GM21390 (cell line): ENCODE data around the gene HYDIN.
"Not testable (repeated sequence)": the region's sequence is repeated elsewhere in the genome, so short reads cannot be mapped to it uniquely, and the experiment has no call there.

Source experiments
- ATAC-seq: cut with Tn5 transposase; IDR thresholded peaks from one replicate; pipeline ENCODE4 v1.9.1; 2021; ENCODE audit not compliant: unreplicated experiment

HYDIN gene

DNA sequence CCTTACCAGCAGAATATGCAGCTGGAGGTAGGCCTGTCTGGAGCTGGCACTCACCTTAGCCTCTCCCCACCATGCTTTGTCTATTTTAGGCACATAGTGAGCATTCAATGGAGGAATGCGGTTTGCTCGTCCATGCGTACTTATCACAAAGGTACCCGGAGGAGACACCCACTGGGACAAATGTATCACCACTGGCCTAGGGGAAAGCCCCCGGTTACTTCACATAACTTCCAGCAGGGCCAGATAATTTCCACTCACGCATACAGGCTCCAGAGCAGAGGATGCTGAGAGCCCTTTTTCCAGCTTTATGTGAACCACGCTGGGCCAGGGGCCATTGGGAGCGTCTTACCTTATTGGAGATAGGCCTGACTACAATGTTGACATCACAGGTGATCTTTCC is 348.2 kb downstream of the HYDIN start:
- not testable (repeated sequence) for ATAC-seq

DNA sequence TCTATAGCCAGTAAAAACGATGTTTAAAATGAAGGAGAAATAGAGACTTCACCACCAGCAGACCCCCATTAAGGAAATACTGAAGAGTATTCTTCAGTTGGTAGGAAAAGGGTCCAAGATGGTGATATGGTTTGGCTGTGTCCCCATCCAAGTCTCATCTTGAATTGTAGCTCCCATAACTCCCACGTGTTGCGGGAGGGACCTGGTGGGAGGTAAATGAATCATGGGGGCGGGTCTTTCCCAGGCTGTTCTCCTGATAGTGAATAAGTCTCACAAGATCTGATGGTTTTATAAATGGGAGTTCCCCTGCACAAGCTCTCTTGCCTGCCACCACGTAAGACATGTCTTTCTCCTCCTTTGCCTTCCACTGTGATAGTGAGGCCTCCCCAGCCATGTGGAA is 352.6 kb downstream of the HYDIN start:
- ATAC-seq, result not testable (repeated sequence)

DNA sequence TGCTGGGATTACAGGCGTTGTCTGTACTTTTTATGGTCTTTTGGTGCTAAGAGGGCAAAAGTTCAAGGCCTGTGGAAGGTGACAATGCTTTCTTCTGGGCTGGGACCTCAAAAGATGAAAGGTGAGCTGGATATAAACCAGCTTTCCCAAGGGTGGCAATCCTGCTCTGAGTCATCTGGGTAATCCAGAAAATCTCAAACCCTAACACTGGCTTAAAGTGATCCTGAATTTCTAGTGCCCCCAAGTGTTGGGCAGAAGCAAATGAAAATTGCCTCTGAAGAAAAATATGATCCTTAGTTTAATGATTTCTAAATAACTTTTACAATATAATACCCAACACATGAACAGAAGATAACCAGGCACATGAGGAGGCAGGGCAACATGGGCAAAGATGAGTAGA is 354.1 kb downstream of the HYDIN start:
- ATAC-seq, result not testable (repeated sequence)

DNA sequence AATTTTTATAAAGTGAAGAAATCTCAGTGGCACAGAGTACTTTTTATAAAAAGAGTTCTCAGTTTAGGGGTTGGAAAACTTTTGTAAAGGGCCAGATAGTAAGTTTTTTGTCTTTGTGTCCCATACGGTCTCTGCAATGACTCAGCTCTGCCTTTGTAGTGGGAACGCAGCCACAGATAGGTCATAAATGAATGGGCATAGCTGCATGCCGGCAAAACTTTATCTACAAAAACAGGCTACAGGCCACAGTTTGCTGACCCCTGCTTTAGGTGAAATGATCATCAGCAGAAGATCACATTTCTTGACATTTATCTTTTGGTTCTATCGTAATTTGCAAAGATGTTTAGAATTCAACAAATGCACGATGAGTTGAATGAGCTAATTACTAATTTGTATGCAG is 365.8 kb downstream of the HYDIN start:
- not testable (repeated sequence) for ATAC-seq

DNA sequence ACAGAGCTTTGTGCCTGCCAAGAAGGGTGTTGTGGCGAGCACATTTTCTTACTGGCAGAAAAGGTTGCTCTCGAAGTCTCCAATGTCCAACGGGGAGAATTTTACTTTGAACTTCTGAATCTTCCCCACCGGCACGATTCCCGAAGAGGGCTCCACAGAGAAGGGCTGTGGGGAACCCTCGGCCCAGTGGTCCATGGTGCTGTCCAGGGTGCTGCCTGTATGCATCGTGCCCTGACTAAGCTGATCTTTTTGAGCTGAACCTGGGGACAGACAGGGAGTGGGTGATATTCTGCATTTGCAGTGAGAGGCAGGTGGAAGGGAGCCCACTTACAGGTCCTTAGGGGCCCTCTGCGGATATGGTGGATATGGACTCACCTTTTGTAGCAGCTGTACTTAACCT is 368.5 kb downstream of the HYDIN start:
- not testable (repeated sequence) for ATAC-seq

DNA sequence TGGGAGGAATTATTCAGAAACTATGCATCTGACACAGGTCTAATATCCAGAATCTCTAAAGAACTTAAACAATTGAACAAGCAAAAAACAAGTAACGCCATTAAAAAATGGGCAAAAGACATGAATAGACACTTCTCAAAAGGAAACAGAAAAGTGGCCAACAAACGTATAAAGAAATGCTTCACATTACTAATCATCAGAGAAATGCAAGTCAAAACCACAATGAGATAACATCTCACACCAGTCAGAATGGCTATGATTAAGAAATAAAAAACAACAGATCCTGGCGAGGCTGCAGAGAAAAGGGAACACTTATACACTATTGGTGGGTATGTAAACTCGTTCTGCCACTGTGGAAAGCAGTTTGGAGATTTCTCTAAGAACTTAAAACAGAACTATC is 379.2 kb downstream of the HYDIN start:
- not testable (repeated sequence) for ATAC-seq

DNA sequence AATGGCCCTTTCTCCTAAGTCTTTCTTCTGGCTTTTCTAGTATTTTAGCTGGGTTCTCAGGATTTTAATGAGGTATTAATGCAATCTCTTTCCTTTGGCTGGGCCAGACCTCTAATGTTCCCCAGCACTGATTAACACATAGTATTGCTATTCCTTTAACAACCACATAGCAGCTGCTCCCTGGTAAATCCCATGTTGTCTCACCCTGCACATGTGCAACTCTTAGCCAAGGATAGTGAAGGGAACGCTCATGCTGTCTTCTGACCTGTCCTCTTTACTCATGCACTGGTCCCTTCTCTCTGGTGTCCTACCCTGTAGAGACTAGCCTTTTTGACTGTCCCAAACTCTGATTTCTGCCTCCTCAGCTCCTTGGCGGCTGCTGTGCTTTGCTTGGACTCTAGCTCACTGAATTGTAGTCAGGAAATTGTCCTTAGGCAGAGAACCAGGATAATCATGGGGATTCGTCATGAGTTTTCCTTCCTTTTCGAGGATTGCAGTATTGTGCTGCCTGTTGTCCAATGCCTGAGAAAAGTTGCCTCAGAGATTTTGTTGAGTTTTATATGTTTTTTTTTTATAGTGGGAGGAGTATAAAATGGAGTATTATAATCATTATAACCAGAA is 406.9 kb downstream of the HYDIN start:
- not testable (repeated sequence) for ATAC-seq

DNA sequence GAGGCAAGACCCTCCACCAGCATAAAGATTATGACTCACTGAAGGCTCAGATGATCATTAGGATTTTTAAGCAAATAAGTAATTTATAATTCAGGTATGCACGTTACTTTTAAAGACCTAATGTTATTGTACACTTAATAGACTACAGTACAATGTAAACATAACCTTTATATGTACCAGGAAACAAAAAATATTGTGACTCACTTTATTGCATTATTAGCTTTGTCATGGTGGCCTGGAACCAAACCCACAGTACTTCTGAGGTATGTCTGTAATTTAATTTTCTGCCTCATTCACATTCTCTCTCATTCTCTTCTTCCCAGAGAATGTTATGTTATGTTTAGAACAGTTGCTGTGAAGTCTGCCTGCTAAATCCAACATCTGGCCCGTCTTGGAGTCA is 407.8 kb downstream of the HYDIN start:
- ATAC-seq, result not testable (repeated sequence)

DNA sequence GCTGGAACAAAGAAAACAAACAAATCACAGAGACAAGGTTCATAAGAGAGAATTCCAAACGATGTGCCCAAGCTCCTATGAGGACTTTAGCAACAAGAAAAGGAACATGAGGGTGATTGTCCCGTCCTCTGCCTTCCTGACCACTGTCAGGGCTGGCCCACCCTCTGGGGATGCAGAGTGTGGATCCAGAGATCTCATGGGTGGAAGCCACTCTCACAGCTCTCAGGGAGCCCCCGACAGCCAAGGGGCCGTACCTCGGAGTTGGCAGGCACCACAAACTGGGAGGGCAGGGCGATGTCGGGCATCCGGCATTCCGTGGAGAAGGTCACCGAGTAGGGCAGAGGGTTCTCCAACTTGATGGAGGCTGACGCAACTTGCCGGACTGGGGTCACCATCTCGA is 412.4 kb downstream of the HYDIN start:
- ATAC-seq, result not testable (repeated sequence)

DNA sequence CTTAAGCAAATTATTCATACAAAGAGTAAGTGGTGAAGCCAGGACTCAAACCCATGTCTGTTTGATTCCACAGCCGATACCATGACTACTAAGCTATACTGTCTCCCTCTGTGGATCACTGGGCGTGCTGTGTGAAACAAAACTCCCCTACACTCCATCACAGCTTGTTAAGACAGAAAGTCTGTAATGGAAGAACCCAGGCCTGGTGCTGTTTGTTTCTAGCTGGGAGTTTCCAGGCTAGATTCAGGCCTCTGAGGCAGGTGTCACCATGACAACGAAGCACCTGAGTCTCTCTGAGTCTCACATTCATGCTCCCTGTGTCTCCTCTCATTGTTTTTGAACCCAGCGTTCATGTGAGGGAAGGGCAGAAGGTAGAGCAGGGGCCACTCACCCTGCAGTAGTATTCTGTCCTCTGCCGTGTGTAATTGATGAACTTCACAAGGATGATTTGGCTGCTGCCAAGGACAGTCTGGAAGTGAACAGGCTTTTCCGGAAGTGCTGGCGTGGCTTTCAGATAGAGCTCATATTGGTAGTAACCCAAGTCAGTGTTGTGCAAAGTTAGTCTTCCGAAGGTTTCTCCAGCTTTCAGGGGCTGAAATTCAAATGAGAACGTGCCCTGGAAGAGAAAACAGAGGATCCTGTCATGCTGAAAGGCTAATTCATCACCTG is 421.0 kb downstream of the HYDIN start:
- peak; percentile 69 for ATAC-seq

DNA sequence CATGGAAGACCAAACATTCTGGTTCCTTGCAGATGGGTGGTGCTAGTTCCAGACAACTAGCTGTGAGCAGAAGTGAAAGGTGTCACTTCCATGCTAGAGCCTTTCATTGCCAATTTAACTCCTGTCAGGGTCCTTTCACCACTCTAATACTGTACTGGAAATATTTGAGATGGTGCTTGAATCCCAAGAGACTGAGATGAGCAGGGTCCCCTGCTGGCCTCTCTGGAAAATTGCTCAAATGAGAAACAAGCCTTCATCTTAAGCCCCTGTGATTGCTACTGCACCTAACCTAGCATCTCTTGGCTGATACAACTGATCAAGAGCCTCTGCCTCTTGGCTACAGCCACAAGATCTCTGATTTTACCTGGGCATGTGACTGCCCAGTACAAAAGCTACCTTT is 422.2 kb downstream of the HYDIN start:
- no peak for ATAC-seq

DNA sequence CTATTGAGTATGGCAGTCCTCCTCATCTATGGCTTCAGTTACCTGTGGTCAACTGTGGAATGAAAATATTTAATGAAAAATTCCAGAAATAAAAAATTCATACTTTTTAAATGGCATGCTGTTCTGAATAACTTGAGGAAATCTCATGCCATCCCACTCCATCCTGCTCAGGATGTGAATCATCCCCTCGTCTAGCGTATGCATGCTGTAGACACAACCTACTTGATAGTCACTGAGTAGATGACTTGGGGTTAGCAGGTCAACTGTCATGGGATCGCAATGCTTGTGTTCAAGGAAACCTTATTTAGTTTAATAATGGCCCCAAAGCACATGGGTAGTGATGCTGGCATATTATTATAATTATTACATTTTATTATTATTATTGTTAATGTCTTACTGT is 424.7 kb downstream of the HYDIN start:
- ATAC-seq, result no peak

DNA sequence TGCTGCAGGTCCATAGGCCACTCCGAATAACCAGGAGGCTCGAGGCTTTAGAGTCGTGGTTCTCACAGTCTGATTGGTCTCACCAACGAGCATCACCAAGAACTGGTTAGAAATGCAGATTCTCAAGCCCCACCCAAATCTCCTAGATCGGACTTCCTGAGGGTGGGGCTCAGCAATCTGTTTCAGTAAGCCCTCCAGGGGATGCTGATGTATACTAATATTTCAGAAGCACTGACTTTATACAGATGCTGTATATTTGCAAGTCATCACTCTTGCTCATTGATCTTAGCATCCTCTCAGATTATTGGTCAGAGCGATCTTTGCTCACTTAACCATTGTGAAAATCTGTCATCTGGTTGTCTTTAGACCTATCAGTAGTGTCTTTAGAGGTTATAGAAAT is 425.1 kb downstream of the HYDIN start:
- no peak for ATAC-seq

DNA sequence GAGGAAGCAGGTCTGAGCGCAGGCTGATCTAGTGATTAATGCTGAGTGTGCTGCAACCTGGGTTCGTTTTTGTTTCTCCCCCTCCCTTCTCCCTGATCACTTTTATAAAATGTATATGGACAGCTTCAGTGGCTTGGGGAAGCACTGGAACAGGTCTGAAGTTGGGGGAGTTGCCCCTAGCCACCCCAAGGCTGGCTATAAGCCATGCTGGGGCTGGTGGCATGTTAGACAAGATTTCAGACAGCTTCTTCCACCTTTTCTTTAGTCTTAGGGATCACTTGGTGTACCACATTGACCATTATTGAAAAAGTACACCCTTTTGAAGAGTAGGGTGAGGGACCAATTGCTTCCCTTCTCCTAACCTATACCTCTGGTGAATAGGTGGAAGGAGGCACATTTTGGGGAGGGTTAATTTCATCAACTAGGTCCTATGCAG is 425.8 kb downstream of the HYDIN start:
- no peak for ATAC-seq

DNA sequence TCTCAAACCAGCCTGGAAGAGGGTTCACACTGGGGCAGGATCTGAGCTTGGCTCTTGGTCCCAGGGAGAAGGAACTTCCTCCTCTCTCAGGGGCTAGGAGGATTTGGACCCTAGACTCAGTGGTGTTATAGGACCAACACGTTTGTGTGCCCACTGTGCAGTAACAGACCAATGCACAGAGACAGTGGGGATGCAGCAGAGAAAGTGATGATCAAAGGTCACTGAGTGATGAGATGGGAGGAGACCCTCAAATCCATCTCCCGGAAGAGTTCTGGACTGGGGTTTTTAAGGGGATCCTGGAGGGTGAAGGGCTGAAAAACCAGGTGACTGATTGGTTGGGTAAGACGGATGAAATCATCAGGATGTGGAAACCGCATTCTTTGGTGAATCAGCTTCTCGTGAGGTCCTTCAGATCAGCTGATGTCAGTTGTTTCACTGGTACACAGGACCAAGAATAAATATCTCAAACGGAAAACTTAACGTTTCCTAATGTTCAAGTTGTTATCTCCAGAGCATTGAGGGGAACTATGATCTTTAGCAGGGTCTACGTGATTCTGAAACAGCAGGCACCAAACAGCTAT is 426.3 kb downstream of the HYDIN start:
- no peak for ATAC-seq

DNA sequence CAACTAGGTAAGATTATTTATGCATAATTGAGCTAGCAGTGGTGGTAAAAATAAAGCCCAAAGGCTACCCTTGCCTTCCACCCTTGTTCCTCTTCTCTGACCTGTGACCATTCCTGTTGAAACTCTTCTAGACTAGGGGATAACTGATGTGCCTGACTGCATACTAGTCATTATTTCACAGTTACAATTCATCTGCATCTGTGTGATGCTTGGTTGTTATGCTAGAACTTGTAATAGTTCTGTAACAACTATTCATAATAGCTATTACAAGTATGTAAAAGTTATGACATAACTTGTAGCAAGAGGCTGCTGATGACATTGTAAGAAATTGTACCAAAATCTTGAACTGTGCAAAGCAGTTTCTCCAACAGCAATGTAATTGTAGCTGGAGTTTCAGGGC is 427.2 kb downstream of the HYDIN start:
- ATAC-seq, result no peak

DNA sequence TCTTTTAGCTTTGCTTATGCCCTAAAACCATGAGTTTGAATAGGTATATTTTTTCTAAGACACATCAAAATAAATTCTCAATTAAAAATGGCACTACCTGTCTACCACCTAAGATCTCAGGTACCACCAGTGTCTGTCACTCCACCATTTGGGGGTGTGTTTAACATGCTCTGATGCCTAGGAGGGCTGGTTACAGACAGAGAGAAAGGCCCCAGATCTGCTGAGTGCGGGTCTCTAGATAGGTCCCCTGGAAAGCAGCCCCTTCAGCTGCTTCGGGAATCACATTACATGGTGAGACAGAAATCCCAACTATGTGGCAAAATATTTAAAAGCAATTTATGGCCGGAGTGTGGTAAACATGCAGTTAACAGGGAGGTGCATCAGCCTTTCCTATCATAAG is 428.9 kb downstream of the HYDIN start:
- ATAC-seq, result no peak

DNA sequence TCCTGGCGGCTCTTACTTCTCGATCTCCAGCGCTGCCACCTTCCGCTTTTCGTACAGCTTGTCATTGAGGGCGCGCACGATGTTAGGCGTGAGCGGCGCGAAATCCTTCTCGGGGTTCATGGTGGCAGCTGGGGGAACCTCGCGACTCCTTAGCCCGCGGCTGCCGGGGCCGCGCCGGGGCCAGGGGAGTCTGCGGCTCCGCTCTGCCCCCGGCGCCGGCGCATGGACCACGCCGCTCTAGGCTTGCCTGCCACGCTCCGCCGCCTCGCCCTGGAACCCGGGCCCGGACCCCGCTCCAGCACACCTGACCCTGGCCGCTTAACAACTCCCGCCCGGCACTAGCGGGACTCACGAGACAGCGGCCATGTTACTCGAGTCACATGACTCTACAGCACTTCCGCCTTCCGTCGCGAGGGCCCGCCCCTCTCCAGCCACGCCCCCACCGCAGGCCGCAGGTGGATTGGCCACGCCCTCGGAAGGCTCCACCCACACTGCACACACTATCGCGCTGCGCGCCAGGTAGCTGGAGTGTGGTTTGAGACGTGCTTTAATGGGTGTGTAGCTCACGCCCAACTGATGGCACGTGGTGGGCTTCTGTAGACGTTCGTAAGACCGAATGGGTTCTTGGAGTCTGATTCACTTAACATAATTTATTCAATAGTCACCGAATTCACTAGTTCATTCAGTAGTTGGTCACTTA is 429.6 kb downstream of the HYDIN start, which contains the start of gene VAC14:
VAC14 (minus strand) TSS at position 378 of the 700 bp plus-strand sequence; CDS start at position 120, 258 bp downstream.
- ATAC-seq, result peak; percentile 91

DNA sequence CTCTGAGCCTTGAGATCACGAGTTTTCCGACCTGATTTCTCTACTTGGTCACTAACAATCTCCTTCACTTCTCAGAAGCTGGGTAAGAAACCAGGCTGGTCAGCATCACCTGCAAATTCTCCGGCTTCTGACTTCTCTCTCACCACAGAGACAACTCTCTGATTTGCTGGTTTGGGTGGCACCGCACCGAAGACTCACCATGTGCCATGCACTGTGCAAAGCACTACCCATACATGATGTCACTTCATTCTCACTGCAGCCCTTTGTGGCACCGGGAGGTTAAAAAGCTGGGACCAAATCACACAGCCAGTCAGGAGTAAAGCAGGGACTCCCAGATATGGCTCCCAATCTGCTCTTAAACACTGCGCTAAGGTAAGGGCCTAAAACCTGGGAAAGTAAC is 430.2 kb downstream of the HYDIN start:
- no peak for ATAC-seq

DNA sequence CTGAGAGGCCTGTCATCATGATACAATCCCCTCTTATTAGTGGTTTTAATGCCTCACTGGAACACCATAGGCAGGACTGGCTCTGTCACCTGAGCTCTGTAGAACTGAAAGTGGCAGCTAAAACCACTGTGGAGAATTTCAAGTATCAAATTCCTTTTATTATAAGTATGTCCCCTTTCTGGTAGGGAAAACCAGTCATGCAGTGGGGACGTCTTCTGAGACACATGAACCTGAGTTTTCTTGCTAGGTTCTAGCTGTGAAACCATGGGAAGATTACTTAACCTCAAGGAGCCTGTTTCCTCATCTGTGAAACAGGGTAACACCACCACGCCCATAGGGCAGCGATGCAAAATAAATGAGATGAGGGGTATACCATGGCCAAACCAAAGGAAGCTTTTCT is 434.2 kb downstream of the HYDIN start:
- ATAC-seq, result no peak

DNA sequence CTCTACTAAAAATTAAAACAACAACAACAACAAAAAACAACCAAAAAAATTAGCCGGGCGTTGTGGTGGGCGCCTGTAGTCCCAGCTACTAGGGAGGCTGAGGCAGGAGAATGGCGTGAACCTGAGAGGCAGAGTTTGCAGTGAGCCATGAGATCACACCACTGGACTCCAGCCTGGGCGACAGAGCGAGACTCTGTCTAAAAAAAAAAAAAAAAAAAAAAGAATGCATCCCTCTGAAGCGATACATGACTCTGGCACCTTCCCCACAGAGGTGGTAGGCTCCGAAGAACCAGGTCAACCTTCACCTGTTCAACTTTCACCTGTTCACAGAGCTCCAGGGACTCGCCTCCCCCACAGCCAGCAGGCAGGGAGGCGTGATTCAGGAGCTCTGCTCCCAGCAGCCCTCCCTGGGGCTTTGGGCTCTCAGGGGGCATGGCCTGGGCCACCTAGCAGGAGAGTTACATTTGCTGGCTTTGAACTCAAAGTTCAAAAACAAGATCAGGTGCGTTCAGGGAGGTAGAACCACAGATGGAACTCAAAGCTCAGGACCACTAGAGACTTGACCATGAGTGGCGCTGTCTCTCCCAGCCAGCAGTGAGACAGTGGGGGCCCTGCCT is 435.1 kb downstream of the HYDIN start:
- no peak for ATAC-seq
